ENCODE data around the gene JPH4. TPM values are rescaled to one million over a fixed set of nuclear protein-coding genes. Genes with fewer than 3 reads are reported as not detected.
A peak's percentile ranks its signal among the peaks of the same experiment; 100 is the strongest.

JPH4 gene
- total RNA-seq, 1 experiment from 2014 or later = 0.15 TPM

- no peak for ATAC-seq
- CTCF ChIA-PET = interaction anchor here (0.9 to 6.0 kb wide), 4 partner anchors 11 to 231 kb away, joined by 3 to 69 read pairs (median 13); partner anchors contain the start of gene AP1G2
Observed at GRCh38 chr14:23557521-23557920, 21.1 kb downstream of the JPH4 start.

More at GRCh38 chr14:23557521-23557920, 21.1 kb downstream of the JPH4 start:
- POLR2A ChIA-PET = no interaction called here
- Histone ChIP-seq H2AFZ (ENCODE audit: low read depth, low read length, poor library complexity, severe bottlenecking) (no peak overlapping the region), H3K9me3 (ENCODE audit: control insufficient read depth in 1 of 2, insufficient read depth in 1 of 2, low read depth in 1 of 2, low read length in 2 of 2) (no peaks in the 10 kb centered on the region), H3K4me1 (ENCODE audit: control insufficient read depth in 1 of 2, insufficient read depth in 2 of 2, low read length in 2 of 2) (peaks cover 5 to 18% of the 10 kb centered on the region in 2 experiments; a peak in 2 of 4 replicates), H3K9me2 (ENCODE audit: insufficient read depth) (no peaks in the 10 kb centered on the region), H3K9ac (ENCODE audit: low read length) (no peak overlapping the region), H3K27ac (ENCODE audit: low read depth, low read length) (peak overlapping the region; percentile 13; the same call in 1 of the 2 replicates), H3K4me3 (replicated peaks in 1 of 2; ENCODE audit: low read depth in 1 of 2, low read length in 2 of 2) (no peak overlapping the region), H3K4me2 (ENCODE audit: low read length) (peak overlapping the region; percentile 95; the same call in 1 of the 2 replicates), H3K36me3 (ENCODE audit: control insufficient read depth in 1 of 2, insufficient read depth in 2 of 2, low read length in 2 of 2) (peaks cover 16 to 22% of the 10 kb centered on the region in 2 experiments; a peak in 3 of 4 replicates), H3K79me2 (ENCODE audit: insufficient read depth, low read length) (peaks cover 6% of the 10 kb centered on the region; the same call in 1 of the 2 replicates), H3K27me3 (ENCODE audit: insufficient read depth, low read length) (no peaks in the 10 kb centered on the region), H4K20me1 (ENCODE audit: insufficient read depth) (no peaks in the 10 kb centered on the region)
- BruUV-seq (replicated peaks) = no TSS peak
- intact Hi-C loops (cut with micrococcal nuclease) = loop anchor here (5.0 kb wide), 1 partner anchor 290 kb away; no protein-coding TSS in a partner anchor
- TF ChIP-seq ZNF274 (IDR thresholded peaks at IDR 0.05; ENCODE audit: low read depth, low read length) = no peak
- no peak for TF ChIP-seq EZH2 (IDR thresholded peaks at IDR 0.05)
- TF ChIP-seq SP1 (IDR thresholded peaks at IDR 0.05; ENCODE audit: low read depth) = no peak
- TF ChIP-seq TCF7L2 (IDR thresholded peaks at IDR 0.05; ENCODE audit: borderline replicate concordance, extremely low read depth, insufficient read depth, insufficient read length) = no peak
- TF ChIP-seq ZBTB33 (IDR thresholded peaks at IDR 0.05; ENCODE audit: extremely low read depth, insufficient replicate concordance, low read length) = no peak
- no peak for TF ChIP-seq RAD21 (IDR thresholded peaks at IDR 0.05; ENCODE audit: low read depth)
- no peak for TF ChIP-seq CBX3 (IDR thresholded peaks at IDR 0.05; ENCODE audit: low read depth)
- DNase-seq (ENCODE audit: low read depth, low spot score) = no peak
- RAD21 ChIA-PET (ENCODE audit: low non-redundant PET in 1 of 2, low total read pairs in 2 of 2, uncharacterized antibody in 2 of 2, unreplicated experiment in 2 of 2) = interaction anchor here in 1 of 2 experiments (1.1 kb wide), 1 partner anchor 79 kb away, joined by 6 read pairs; no protein-coding TSS in a partner anchor
